Myocyte (in vitro differentiated cells): ENCODE results near the gene INO80E. TPM values are rescaled to one million over a fixed set of nuclear protein-coding genes. Genes with fewer than 3 reads are reported as not detected.
"Not testable (repeated sequence)": the region's sequence is repeated elsewhere in the genome, so short reads cannot be mapped to it uniquely, and the experiment has no call there.

ENCODE experiments used
- DNase-seq: peaks from one replicate; pipeline ENCODE4 v3.0.0-alpha.2; 2012; ENCODE audit warnings: low read depth
- total RNA-seq: library from RNA; depleted of rRNA; stranded (reverse); fragments of >200 nt; gene quantifications from 2 replicates; pipeline ENCODE4 v1.2.3, GENCODE V29; 2014

The INO80E gene
- total RNA-seq, 1 donor from 2014 or later, result 43.8 TPM

GRCh38 chr16:30009085-30009862, 13.2 kb downstream of the INO80E start:
- DNase-seq, result no peak

- DNase-seq, result no peak
Measured at GRCh38 chr16:30009990-30010843, 14.2 kb downstream of the INO80E start.

- no peak for DNase-seq
Measured at GRCh38 chr16:30010844-30011713, 15.0 kb downstream of the INO80E start, which contains the start of gene DOC2A. Gene DOC2A, minus strand, starts transcription at chr16:30011027. Its CDS starts 805 bp downstream, at chr16:30010222.

GRCh38 chr16:30011714-30012504, 15.9 kb downstream of the INO80E start:
- DNase-seq, result no peak

- DNase-seq, result not testable (repeated sequence)
Measured at GRCh38 chr16:30012598-30012997, 16.6 kb downstream of the INO80E start.

- not testable (repeated sequence) for DNase-seq
Measured at GRCh38 chr16:30015450-30015849, 19.4 kb downstream of the INO80E start.

GRCh38 chr16:30016555-30017276, 20.7 kb downstream of the INO80E start:
- DNase-seq, result no peak

- no peak for DNase-seq
Measured at GRCh38 chr16:30017277-30017656, 21.2 kb downstream of the INO80E start.

GRCh38 chr16:30017937-30018336, 21.9 kb downstream of the INO80E start:
- not testable (repeated sequence) for DNase-seq

GRCh38 chr16:30018731-30019158, 22.7 kb downstream of the INO80E start:
- DNase-seq, result no peak

GRCh38 chr16:30022887-30023286, 26.8 kb downstream of the INO80E start, which contains the start of gene C16orf92:
Gene C16orf92, plus strand, starts transcription at chr16:30023198. Its CDS starts 143 bp downstream, at chr16:30023341.
- DNase-seq, result no peak

- DNase-seq, result no peak
Measured at GRCh38 chr16:30023586-30023985, 27.5 kb downstream of the INO80E start.

- no peak for DNase-seq
Measured at GRCh38 chr16:30024451-30024850, 28.4 kb downstream of the INO80E start.

- DNase-seq, result no peak
Measured at GRCh38 chr16:30025156-30025555, 29.1 kb downstream of the INO80E start.

- no peak for DNase-seq
Measured at GRCh38 chr16:30025574-30025973, 29.5 kb downstream of the INO80E start.

GRCh38 chr16:30026449-30026848, 30.4 kb downstream of the INO80E start:
- DNase-seq, result no peak

GRCh38 chr16:30027588-30028437, 31.8 kb downstream of the INO80E start:
- peak; percentile 15 for DNase-seq

- peak; percentile 83 for DNase-seq
Measured at GRCh38 chr16:30028438-30029076, 32.5 kb downstream of the INO80E start.
